HepG2 (cell line): Measurements from ENCODE around the gene GNAZ. TPM values are rescaled to one million over a fixed set of nuclear protein-coding genes. Genes with fewer than 3 reads are reported as not detected.
"Not testable (repeated sequence)": the region's sequence is repeated elsewhere in the genome, so short reads cannot be mapped to it uniquely, and the experiment has no call there.

Source experiments
- ATAC-seq: fragments of 200-7000 bp; cut with Tn5 transposase; 3 replicates; pipeline ENCODE4 v1.9.1; 2020; ENCODE audit warnings: mild to moderate bottlenecking, moderate library complexity
- BruUV-seq: library from RNA; stranded (reverse); fragments of 400-500 nt; replicated peaks from 2 replicates; lab custom pipeline; 2021; lab: Mats Ljungman, UMichigan
- CTCF ChIA-PET: fragments of 300-600 bp; formaldehyde crosslinking; extraction: SDS; loops from one replicate; lab custom pipeline; 2021; ENCODE audit warnings: low total read pairs, inconsistent platforms, low intra/inter-chr PET ratio; lab: Yijun Ruan, JAX
- POLR2A ChIA-PET: fragments of 350-600 bp; sonication (Branson Sonifier 250); formaldehyde crosslinking; loops from one replicate; lab custom pipeline; 2020; ENCODE audit warnings: antibody characterized with exemption, inconsistent platforms; lab: Yijun Ruan, JAX
- DNase-seq: peaks from one replicate; pipeline ENCODE4 v3.0.0-alpha.2; 2015; ENCODE audit warnings: low spot score
- FAIRE-seq: peaks from 3 replicates; lab custom pipeline; 2011; peaks lifted over from hg19 to GRCh38; lab: Jason Lieb, UNC
- H2AFZ ChIP-seq: one replicate; pipeline ENCODE4 v1.6.1; 2011; ENCODE audit warnings: low read length, inconsistent platforms
- H3K27ac ChIP-seq: fragments of 300-600 bp; 3 replicates; pipeline ENCODE4 v1.8.0; 2011; ENCODE audit warnings: mixed run types, mild to moderate bottlenecking, mixed read lengths, low read length, inconsistent platforms; ENCODE audit not compliant: insufficient read depth; ENCODE audit errors: extremely low read length
- H3K27me3 ChIP-seq, 2 experiments: fragments of 200-600 bp in 1 of 2; 2 replicates in 1 of 2; 3 replicates in 1 of 2; pipeline versions ENCODE4 v1.6.0 to v1.8.0; 2011; ENCODE audit warnings: low read length in 2 of 2, mild to moderate bottlenecking in 2 of 2, moderate library complexity in 2 of 2, inconsistent platforms in 1 of 2; ENCODE audit not compliant: insufficient read depth in 2 of 2, control insufficient read depth in 1 of 2
- H3K36me3 ChIP-seq, 2 experiments: fragments of 200-600 bp in 1 of 2; replicated peaks in 1 of 2; 2 replicates in 1 of 2; 3 replicates in 1 of 2; pipeline versions ENCODE4 v1.5.1 to v1.8.0; 2011; ENCODE audit warnings: low read length in 2 of 2, inconsistent platforms in 1 of 2; ENCODE audit not compliant: insufficient read depth in 2 of 2, control insufficient read depth in 1 of 2
- H3K4me1 ChIP-seq: 2 replicates; pipeline ENCODE4 v1.5.1; 2012; ENCODE audit warnings: low read length, inconsistent platforms; ENCODE audit not compliant: insufficient read depth
- H3K4me2 ChIP-seq: 2 replicates; pipeline ENCODE4 v1.6.0; 2011; ENCODE audit warnings: low read depth, low read length, inconsistent platforms
- H3K4me3 ChIP-seq, 3 experiments: fragments of 200-600 bp in 1 of 3; sonication (generic), shearing (Covaris generic) in 1 of 3; replicated peaks in 1 of 3; 2 replicates each; pipeline ENCODE4 v1.5.1; 2011 to 2016; ENCODE audit warnings: low read length in 3 of 3, inconsistent platforms in 2 of 3, low read depth in 2 of 3, mild to moderate bottlenecking in 2 of 3, control low read depth in 1 of 3, mixed read lengths in 1 of 3; ENCODE audit not compliant: insufficient read depth in 1 of 3
- H3K79me2 ChIP-seq: one replicate; pipeline ENCODE4 v1.6.1; 2011; ENCODE audit warnings: low read length, inconsistent platforms; ENCODE audit not compliant: insufficient read depth
- H3K9ac ChIP-seq: 2 replicates; pipeline ENCODE4 v1.6.0; 2011; ENCODE audit warnings: mild to moderate bottlenecking, low read depth, low read length, inconsistent platforms; ENCODE audit not compliant: insufficient read depth
- H3K9me3 ChIP-seq: 2 replicates; pipeline ENCODE4 v1.5.1; 2012; ENCODE audit warnings: mild to moderate bottlenecking, low read length
- H4K20me1 ChIP-seq: 2 replicates; pipeline ENCODE4 v1.6.0; 2011; ENCODE audit warnings: inconsistent platforms, mild to moderate bottlenecking, low read length, moderate library complexity; ENCODE audit not compliant: insufficient read depth
- BCL3 ChIP-seq: sonication (generic); formaldehyde crosslinking; IDR thresholded peaks from 2 replicates; pipeline ENCODE4 v1.5.1; 2020; ENCODE audit warnings: mild to moderate bottlenecking, missing genetic modification reagents, moderate library complexity
- E2F2 ChIP-seq: sonication (generic); formaldehyde crosslinking; IDR thresholded peaks from 2 replicates; pipeline ENCODE4 v1.4.0; 2020; ENCODE audit warnings: missing genetic modification reagents, borderline replicate concordance
- GMEB2 ChIP-seq: IDR thresholded peaks from 2 replicates; pipeline ENCODE4 v1.6.1; 2016; ENCODE audit warnings: missing biosample characterization, missing genetic modification reagents, low read depth
- MAX ChIP-seq: IDR thresholded peaks from 2 replicates; pipeline ENCODE4 v1.6.1; 2012; ENCODE audit warnings: inconsistent platforms
- SP1 ChIP-seq, 2 experiments: fragments of 450-650 bp in 1 of 2; sonication (generic) in 1 of 2; formaldehyde crosslinking in 1 of 2; IDR thresholded peaks; 2 replicates each; pipeline versions ENCODE4 v1.4.0 to v1.6.1; 2016 to 2020; ENCODE audit warnings: missing genetic modification reagents in 1 of 2
- TGIF2 ChIP-seq: IDR thresholded peaks from 2 replicates; pipeline ENCODE4 v1.6.1; 2016; ENCODE audit warnings: control low read depth, missing compliant biosample characterization
- ZNF605 ChIP-seq: sonication (generic); formaldehyde crosslinking; IDR thresholded peaks from 2 replicates; pipeline ENCODE4 v1.8.0; 2022; ENCODE audit warnings: mild to moderate bottlenecking, missing genetic modification reagents
- ZNF7 ChIP-seq: IDR thresholded peaks from 2 replicates; pipeline ENCODE4 v1.6.1; 2016; ENCODE audit warnings: missing biosample characterization, missing genetic modification reagents
- ZNF782 ChIP-seq: sonication (generic); formaldehyde crosslinking; IDR thresholded peaks from 2 replicates; pipeline ENCODE4 v1.4.0; 2020; ENCODE audit warnings: missing genetic modification reagents, mild to moderate bottlenecking, borderline replicate concordance
- whole genome bisulfite sequencing: methylation state at CpG from one replicate; pipeline ENCODE4 v1.1.6; 2017; ENCODE audit warnings: low lambda C conversion rate; 5-methylcytosine and 5-hydroxymethylcytosine counted together
- in situ Hi-C: cut with HindIII; loops from 2 replicates; pipeline ENCODE4 v1.10.0; 2017; ENCODE audit warnings: low pct_unique_long_range_greater_than_20kb; ENCODE audit not compliant: extremely low pct_ligation_motif_present
- intact Hi-C: fragments of 100-400 bp; cut with micrococcal nuclease; formaldehyde crosslinking; loops from one replicate; pipeline ENCODE4 v1.10.0; 2022; ENCODE audit not compliant: unreplicated experiment
- polyA plus RNA-seq, 8 experiments: library from polyadenylated mRNA; depleted of rRNA in 3 of 8; stranded (reverse) in 7 of 8; unstranded in 1 of 8; fragments of >200 nt; fragmentation: Illumina TruSeq in 4 of 8; extraction: Trizol in 4 of 8; gene quantifications; 2 replicates each; pipeline versions ENCODE4 v1.2.1 to v1.2.3, GENCODE V29; 2011 to 2016; ENCODE audit warnings: low read depth in 4 of 8, missing spikeins in 1 of 8, mixed read lengths in 1 of 8; ENCODE audit not compliant: insufficient read depth in 1 of 8
- total RNA-seq, 5 experiments: library from RNA; depleted of rRNA; stranded (reverse); fragments of >200 nt; fragmentation: Illumina TruSeq; extraction: Trizol; gene quantifications; 2 replicates each; pipeline ENCODE4 v1.2.3, GENCODE V29; 2016; ENCODE audit warnings: low read depth in 1 of 5

The GNAZ gene
- total and polyA plus RNA-seq, 2 of the 13 experiments (the other 11 are each of a cell fraction or from before 2014, with no cell fraction given): 11.4 to 22.3 TPM

GRCh38 chr22:23047742-23048141 is 22.6 kb upstream of the GNAZ start:
- CTCF ChIA-PET: no interaction called here
- H3K36me3 ChIP-seq: no peaks in the 10 kb centered on the region

GRCh38 chr22:23050546-23050945 is 19.8 kb upstream of the GNAZ start:
- H3K27ac ChIP-seq, in situ Hi-C loops, H4K20me1 ChIP-seq, H3K9ac ChIP-seq, BruUV-seq, DNase-seq, H3K79me2 ChIP-seq, FAIRE-seq, H2AFZ ChIP-seq, POLR2A ChIA-PET, ATAC-seq, H3K4me3 ChIP-seq, H3K36me3 ChIP-seq, CTCF ChIA-PET, intact Hi-C loops, H3K4me2 ChIP-seq, H3K27me3 ChIP-seq: not testable (repeated sequence)
- H3K9me3 ChIP-seq: peaks cover 17% of the 10 kb centered on the region
- H3K4me1 ChIP-seq: peaks cover 10% of the 10 kb centered on the region
- WGBS: 8% methylated on average over 1 of the region's 1 CpG

More at GRCh38 chr22:23047742-23048141, 22.6 kb upstream of the GNAZ start:
- Histone ChIP-seq H3K27ac (no peak overlapping the region), H3K79me2 (no peaks in the 10 kb centered on the region), H3K4me1 (no peaks in the 10 kb centered on the region), H3K9me3 (peaks cover 17% of the 10 kb centered on the region), H4K20me1 (no peaks in the 10 kb centered on the region), H3K4me3 (no peak overlapping the region), H3K4me2 (no peak overlapping the region), H3K9ac (no peak overlapping the region), H3K27me3 (no peaks in the 10 kb centered on the region; a peak in 1 of 5 replicates), H2AFZ (no peak overlapping the region)
- TF ChIP-seq ZNF7 (CRISPR knock-in tag): no peak
- TF ChIP-seq ZNF605 (CRISPR knock-in tag): no peak
- no peak for TF ChIP-seq BCL3
- no peak for TF ChIP-seq MAX
- no peak for TF ChIP-seq SP1 (IDR thresholded peaks at IDR 0.05)
- no peak for TF ChIP-seq SP1 (CRISPR knock-in tag; IDR thresholded peaks at IDR 0.05)
- no peak for TF ChIP-seq GMEB2 (CRISPR knock-in tag)
- TF ChIP-seq TGIF2 (CRISPR knock-in tag): no peak
- no peak for TF ChIP-seq ZNF782 (CRISPR knock-in tag)
- no peak for TF ChIP-seq E2F2
- intact Hi-C loops (no loop called here), in situ Hi-C loops (no loop called here)
- no peak for ATAC-seq
- no peak for FAIRE-seq
- DNase-seq: no peak
- POLR2A ChIA-PET: interaction anchor here (2.0 kb wide), 1 partner anchor 11 kb away, joined by 6 read pairs; no protein-coding TSS in a partner anchor
- 35% methylated on average over 6 of the region's 6 CpGs for WGBS
- no TSS peak for BruUV-seq
